Hepatocyte (in vitro differentiated cells): ENCODE measurements around the gene IRF6.

Experiments
- EZH2 ChIP-seq: fragments of 200-600 bp; sonication (generic); IDR thresholded peaks from 2 replicates; pipeline ENCODE4 v1.6.1; 2016; ENCODE audit warnings: antibody characterized with exemption, mild to moderate bottlenecking, borderline replicate concordance
- TF ChIP-seq, protein P1 (sequence below): fragments of 200-600 bp; sonication (generic); IDR thresholded peaks from 2 replicates; pipeline ENCODE4 v1.5.1; 2016; ENCODE audit warnings: antibody characterized with exemption, mild to moderate bottlenecking; ENCODE audit not compliant: poor library complexity

DNA sequence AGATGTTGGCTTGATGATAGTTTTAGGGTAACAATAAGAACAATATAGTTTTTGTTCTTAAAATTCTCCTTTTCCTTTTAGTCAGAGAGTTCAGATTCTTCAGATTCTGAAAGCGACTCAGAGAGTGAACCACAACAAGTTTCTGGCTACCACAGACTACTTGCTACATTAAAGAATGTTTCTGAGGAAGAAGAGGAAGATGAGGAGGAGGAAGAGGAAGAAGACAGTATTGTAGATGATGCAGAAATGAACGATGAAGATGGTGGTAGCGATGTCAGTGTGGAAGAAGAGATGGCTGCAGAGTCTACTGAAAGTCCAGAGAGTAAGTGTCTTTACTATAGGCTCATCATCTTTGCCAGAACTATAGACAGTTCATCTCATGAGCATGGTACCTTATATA lies 24.8 kb upstream of the IRF6 start:
- TF ChIP-seq, protein P1, sequence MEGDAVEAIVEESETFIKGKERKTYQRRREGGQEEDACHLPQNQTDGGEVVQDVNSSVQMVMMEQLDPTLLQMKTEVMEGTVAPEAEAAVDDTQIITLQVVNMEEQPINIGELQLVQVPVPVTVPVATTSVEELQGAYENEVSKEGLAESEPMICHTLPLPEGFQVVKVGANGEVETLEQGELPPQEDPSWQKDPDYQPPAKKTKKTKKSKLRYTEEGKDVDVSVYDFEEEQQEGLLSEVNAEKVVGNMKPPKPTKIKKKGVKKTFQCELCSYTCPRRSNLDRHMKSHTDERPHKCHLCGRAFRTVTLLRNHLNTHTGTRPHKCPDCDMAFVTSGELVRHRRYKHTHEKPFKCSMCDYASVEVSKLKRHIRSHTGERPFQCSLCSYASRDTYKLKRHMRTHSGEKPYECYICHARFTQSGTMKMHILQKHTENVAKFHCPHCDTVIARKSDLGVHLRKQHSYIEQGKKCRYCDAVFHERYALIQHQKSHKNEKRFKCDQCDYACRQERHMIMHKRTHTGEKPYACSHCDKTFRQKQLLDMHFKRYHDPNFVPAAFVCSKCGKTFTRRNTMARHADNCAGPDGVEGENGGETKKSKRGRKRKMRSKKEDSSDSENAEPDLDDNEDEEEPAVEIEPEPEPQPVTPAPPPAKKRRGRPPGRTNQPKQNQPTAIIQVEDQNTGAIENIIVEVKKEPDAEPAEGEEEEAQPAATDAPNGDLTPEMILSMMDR, result no peak
- no peak for TF ChIP-seq EZH2
